Neutrophil (primary cell): ENCODE measurements around the gene TRIM66.

Experiments used
- H3K27ac ChIP-seq: fragments of 200-600 bp; sonication (generic); 2 replicates; pipeline ENCODE4 v1.5.1; 2016; ENCODE audit warnings: mild to moderate bottlenecking, moderate library complexity
- H3K27me3 ChIP-seq: fragments of 200-600 bp; sonication (generic); 2 replicates; pipeline ENCODE4 v1.6.0; 2016; ENCODE audit warnings: mild to moderate bottlenecking
- H3K36me3 ChIP-seq: fragments of 200-600 bp; sonication (generic); 2 replicates; pipeline ENCODE4 v1.5.1; 2017
- H3K4me1 ChIP-seq, 2 experiments: fragments of 200-600 bp in 1 of 2; sonication (generic) in 1 of 2; 1 replicate in 1 of 2; 2 replicates in 1 of 2; pipeline versions ENCODE4 v1.5.1 to v1.6.1; 2013 to 2016; ENCODE audit warnings: low read depth in 1 of 2, low read length in 1 of 2, mild to moderate bottlenecking in 1 of 2, moderate library complexity in 1 of 2; ENCODE audit not compliant: control insufficient read depth in 1 of 2, insufficient read depth in 1 of 2
- H3K4me3 ChIP-seq, 2 experiments: fragments of 200-600 bp in 1 of 2; sonication (generic) in 1 of 2; 1 replicate in 1 of 2; 2 replicates in 1 of 2; pipeline ENCODE4 v1.5.1; 2013 to 2016; ENCODE audit warnings: low read depth in 1 of 2, low read length in 1 of 2, mild to moderate bottlenecking in 1 of 2, moderate library complexity in 1 of 2
- H3K9me3 ChIP-seq: fragments of 200-600 bp; sonication (generic); 2 replicates; pipeline ENCODE4 v1.5.1; 2016
- CTCF ChIP-seq: fragments of 200-600 bp; sonication (generic); IDR thresholded peaks from 2 replicates; pipeline ENCODE4 v1.5.1; 2016; ENCODE audit warnings: antibody characterized with exemption

TRIM66 gene

GRCh38 chr11:8614497-8614896, 68.0 kb downstream of the TRIM66 start:
- H3K36me3 ChIP-seq = peaks cover 19% of the 10 kb centered on the region
- no peaks in the 10 kb centered on the region for H3K9me3 ChIP-seq
- H3K4me1 ChIP-seq = no peaks in the 10 kb centered on the region
- no peak overlapping the region for H3K4me3 ChIP-seq
- H3K27ac ChIP-seq = no peak overlapping the region
- no peaks in the 10 kb centered on the region for H3K27me3 ChIP-seq
- TF ChIP-seq CTCF = no peak

GRCh38 chr11:8613036-8613435, 69.4 kb downstream of the TRIM66 start:
- Histone ChIP-seq H3K4me3 (no peak overlapping the region), H3K36me3 (peaks cover 11% of the 10 kb centered on the region), H3K9me3 (no peaks in the 10 kb centered on the region), H3K4me1 (no peaks in the 10 kb centered on the region), H3K27ac (no peak overlapping the region), H3K27me3 (no peaks in the 10 kb centered on the region)
- TF ChIP-seq CTCF = no peak

- peaks cover 9% of the 10 kb centered on the region for H3K36me3 ChIP-seq
- no peak overlapping the region for H3K27ac ChIP-seq
- no peak for TF ChIP-seq CTCF
- H3K4me1 ChIP-seq = no peaks in the 10 kb centered on the region
- no peaks in the 10 kb centered on the region for H3K9me3 ChIP-seq
- H3K27me3 ChIP-seq = no peaks in the 10 kb centered on the region
- no peak overlapping the region for H3K4me3 ChIP-seq
Observed at GRCh38 chr11:8612522-8612921, 69.9 kb downstream of the TRIM66 start.

- no peak for TF ChIP-seq CTCF
- Histone ChIP-seq H3K27me3 (no peaks in the 10 kb centered on the region), H3K27ac (no peak overlapping the region), H3K4me1 (no peaks in the 10 kb centered on the region), H3K36me3 (no peaks in the 10 kb centered on the region), H3K9me3 (no peaks in the 10 kb centered on the region), H3K4me3 (no peak overlapping the region)
Observed at GRCh38 chr11:8610532-8611116, 71.8 kb downstream of the TRIM66 start.

GRCh38 chr11:8608652-8609051, 73.8 kb downstream of the TRIM66 start:
- Histone ChIP-seq H3K4me3 (no peak overlapping the region), H3K36me3 (no peaks in the 10 kb centered on the region), H3K4me1 (no peaks in the 10 kb centered on the region), H3K9me3 (no peaks in the 10 kb centered on the region), H3K27me3 (peaks cover 7% of the 10 kb centered on the region), H3K27ac (no peak overlapping the region)
- TF ChIP-seq CTCF = no peak
